Upper lobe of left lung (tissue), 6 donors: ENCODE results near the gene IPO11. TPM values are rescaled to one million over a fixed set of nuclear protein-coding genes. Genes with fewer than 3 reads are reported as not detected.

ENCODE experiments used
- ATAC-seq, 2 donors: fragments of 200-7000 bp; cut with Tn5 transposase; one replicate each; pipeline ENCODE4 v1.9.1; 2022; ENCODE audit warnings: mild to moderate bottlenecking in 2 of 2, moderate library complexity in 2 of 2; ENCODE audit not compliant: low FRiP score in 2 of 2
- DNase-seq, 2 donors: peaks; one replicate each; pipeline ENCODE4 v3.0.0-alpha.2; 2019 to 2020
- H3K27ac ChIP-seq, 4 donors: fragments of 200-600 bp; sonication (generic); one replicate each; pipeline ENCODE4 v1.5.1; 2016 to 2019
- H3K27me3 ChIP-seq, 4 donors: fragments of 200-600 bp; sonication (generic); one replicate each; pipeline ENCODE4 v1.5.1; 2017 to 2019
- H3K36me3 ChIP-seq, 4 donors: fragments of 200-600 bp; sonication (generic); one replicate each; pipeline ENCODE4 v1.5.1; 2016 to 2019
- H3K4me1 ChIP-seq, 4 donors: fragments of 200-600 bp; sonication (generic); one replicate each; pipeline ENCODE4 v1.5.1; 2018 to 2019
- H3K4me3 ChIP-seq, 4 donors: fragments of 200-600 bp; sonication (generic); one replicate each; pipeline ENCODE4 v1.5.1; 2017 to 2019; ENCODE audit warnings: mild to moderate bottlenecking in 2 of 4, moderate library complexity in 1 of 4
- H3K9me3 ChIP-seq, 4 donors: fragments of 200-600 bp; sonication (generic); one replicate each; pipeline ENCODE4 v1.5.1; 2018 to 2019
- EP300 ChIP-seq, 4 donors: sonication (generic); formaldehyde crosslinking; IDR thresholded peaks; one replicate each; pipeline ENCODE4 v1.5.1; 2017; ENCODE audit warnings: antibody characterized with exemption in 4 of 4, control low read depth in 2 of 4
- POLR2A ChIP-seq, 4 donors: fragments of 450-650 bp; IDR thresholded peaks; one replicate each; pipeline ENCODE4 v1.5.1; 2016 to 2017; ENCODE audit warnings: antibody characterized with exemption in 4 of 4, mild to moderate bottlenecking in 2 of 4
- POLR2AphosphoS5 ChIP-seq, 2 donors: sonication (generic); formaldehyde crosslinking; IDR thresholded peaks; one replicate each; pipeline ENCODE4 v1.5.1; 2017; ENCODE audit warnings: antibody characterized with exemption in 2 of 2
- WGBS, 2 donors: methylation state at CpG; one replicate each; pipeline ENCODE4 v1.1.5; 2017 to 2018; 5-methylcytosine and 5-hydroxymethylcytosine counted together
- total RNA-seq, 6 donors: library from RNA; depleted of rRNA in 4 of 6; stranded (reverse); fragments of >200 nt in 4 of 6; gene quantifications; one replicate each; pipeline versions ENCODE4 v1.1.0 to v1.2.1, GENCODE V29; 2016 to 2021
- TF ChIP-seq, protein P1 (sequence below), 6 experiments: fragments of 450-650 bp in 4 of 6; fragments of 200-600 bp in 2 of 6; sonication (generic) in 2 of 6; IDR thresholded peaks; one replicate each; pipeline ENCODE4 v1.5.1; 2016 to 2019; ENCODE audit warnings: antibody characterized with exemption in 6 of 6
- donor health status: DM: no; HTN: no; CAD: no; lungs with moderate emphysema.
- donor health status: DM: no; HTN: yes; CAD: no; lungs with severe emphysema.

The IPO11 gene
- total RNA-seq, 6 donors from 2014 or later, result 12.2 to 40.4 (median 18.8) TPM

- no peak for ATAC-seq
- peaks cover 16 to 85% (median 35%) of the 10 kb centered on the region in 4 donors for H3K36me3 ChIP-seq
- H3K27me3 ChIP-seq, result no peaks in the 10 kb centered on the region
- no peak overlapping the region for H3K27ac ChIP-seq
- no peak for TF ChIP-seq EP300 (IDR thresholded peaks at IDR 0.05)
- no peak for TF ChIP-seq POLR2AphosphoS5 (IDR thresholded peaks at IDR 0.05)
- no peak for TF ChIP-seq POLR2A (IDR thresholded peaks at IDR 0.05)
- TF ChIP-seq, protein P1, sequence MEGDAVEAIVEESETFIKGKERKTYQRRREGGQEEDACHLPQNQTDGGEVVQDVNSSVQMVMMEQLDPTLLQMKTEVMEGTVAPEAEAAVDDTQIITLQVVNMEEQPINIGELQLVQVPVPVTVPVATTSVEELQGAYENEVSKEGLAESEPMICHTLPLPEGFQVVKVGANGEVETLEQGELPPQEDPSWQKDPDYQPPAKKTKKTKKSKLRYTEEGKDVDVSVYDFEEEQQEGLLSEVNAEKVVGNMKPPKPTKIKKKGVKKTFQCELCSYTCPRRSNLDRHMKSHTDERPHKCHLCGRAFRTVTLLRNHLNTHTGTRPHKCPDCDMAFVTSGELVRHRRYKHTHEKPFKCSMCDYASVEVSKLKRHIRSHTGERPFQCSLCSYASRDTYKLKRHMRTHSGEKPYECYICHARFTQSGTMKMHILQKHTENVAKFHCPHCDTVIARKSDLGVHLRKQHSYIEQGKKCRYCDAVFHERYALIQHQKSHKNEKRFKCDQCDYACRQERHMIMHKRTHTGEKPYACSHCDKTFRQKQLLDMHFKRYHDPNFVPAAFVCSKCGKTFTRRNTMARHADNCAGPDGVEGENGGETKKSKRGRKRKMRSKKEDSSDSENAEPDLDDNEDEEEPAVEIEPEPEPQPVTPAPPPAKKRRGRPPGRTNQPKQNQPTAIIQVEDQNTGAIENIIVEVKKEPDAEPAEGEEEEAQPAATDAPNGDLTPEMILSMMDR (IDR thresholded peaks at IDR 0.05), result no peak
- no peaks in the 10 kb centered on the region for H3K9me3 ChIP-seq
- no peaks in the 10 kb centered on the region for H3K4me1 ChIP-seq
- no peak for DNase-seq
- WGBS, 2 donors, result 93 to 98% methylated on average over 2 of the region's 2 CpGs
- no peak overlapping the region for H3K4me3 ChIP-seq
Observed at GRCh38 chr5:62385816-62386400, 26.7 kb upstream of the IPO11 start.

- H3K9me3 ChIP-seq, result no peaks in the 10 kb centered on the region
- no peak overlapping the region for H3K27ac ChIP-seq
- H3K36me3 ChIP-seq, result peaks cover 9 to 84% (median 30%) of the 10 kb centered on the region in 4 donors
- no peaks in the 10 kb centered on the region for H3K4me1 ChIP-seq
- no peaks in the 10 kb centered on the region for H3K27me3 ChIP-seq
- DNase-seq (no peak), ATAC-seq (no peak)
- TF ChIP-seq POLR2AphosphoS5 (IDR thresholded peaks at IDR 0.05) (no peak), POLR2A (IDR thresholded peaks at IDR 0.05) (no peak), EP300 (IDR thresholded peaks at IDR 0.05) (no peak)
- TF ChIP-seq, protein P1 (IDR thresholded peaks at IDR 0.05), result no peak
- no peak overlapping the region for H3K4me3 ChIP-seq
Observed at GRCh38 chr5:62386824-62387223, 25.7 kb upstream of the IPO11 start.

DNA sequence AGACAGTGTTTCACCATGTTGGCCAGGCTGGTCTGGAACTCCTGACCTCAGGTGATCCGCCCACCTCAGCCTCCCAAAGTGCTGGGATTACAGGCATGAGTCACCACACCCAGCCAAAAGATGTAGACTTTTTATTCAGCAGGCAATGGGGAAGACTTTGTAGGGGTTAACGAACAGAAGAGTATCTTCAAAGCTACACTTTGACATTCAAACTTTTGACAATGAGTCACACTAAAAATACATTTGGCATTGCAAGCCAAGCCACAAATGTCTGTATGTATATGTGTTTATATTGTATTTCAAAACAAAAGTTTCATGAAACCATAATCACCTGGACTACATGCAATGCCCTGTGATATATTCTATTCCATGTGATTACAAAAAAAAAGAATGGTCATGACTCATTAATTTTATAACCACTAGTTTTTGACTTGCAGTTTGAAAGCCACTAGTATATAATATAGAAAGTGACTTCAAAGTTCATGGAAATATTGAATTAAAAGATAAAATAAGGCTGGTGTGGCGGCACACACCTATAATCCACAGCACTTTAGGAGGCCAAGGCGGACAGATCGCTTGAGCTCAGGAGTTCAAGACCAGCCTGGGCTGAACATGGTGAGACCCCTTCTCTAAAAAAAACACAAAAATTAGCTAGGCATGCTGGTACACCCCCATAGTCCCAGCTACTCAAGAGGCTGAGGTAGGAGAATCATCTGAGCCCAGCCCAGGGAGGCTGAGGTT, 17.2 kb upstream of the IPO11 start:
- no peaks in the 10 kb centered on the region for H3K4me1 ChIP-seq
- no peak overlapping the region for H3K27ac ChIP-seq
- no peak for TF ChIP-seq EP300 (IDR thresholded peaks at IDR 0.05)
- TF ChIP-seq POLR2AphosphoS5 (IDR thresholded peaks at IDR 0.05), result no peak
- no peak for TF ChIP-seq POLR2A (IDR thresholded peaks at IDR 0.05)
- TF ChIP-seq, protein P1 (IDR thresholded peaks at IDR 0.05), result no peak
- no peaks in the 10 kb centered on the region for H3K27me3 ChIP-seq
- WGBS, 2 donors, result 81 to 100% methylated on average over 4 to 5 of the region's 5 CpGs
- no peaks in the 10 kb centered on the region for H3K9me3 ChIP-seq
- DNase-seq (no peak), ATAC-seq (no peak)
- no peak overlapping the region for H3K4me3 ChIP-seq
- H3K36me3 ChIP-seq, result peaks cover 12 to 94% (median 38%) of the 10 kb centered on the region in 4 donors

DNA sequence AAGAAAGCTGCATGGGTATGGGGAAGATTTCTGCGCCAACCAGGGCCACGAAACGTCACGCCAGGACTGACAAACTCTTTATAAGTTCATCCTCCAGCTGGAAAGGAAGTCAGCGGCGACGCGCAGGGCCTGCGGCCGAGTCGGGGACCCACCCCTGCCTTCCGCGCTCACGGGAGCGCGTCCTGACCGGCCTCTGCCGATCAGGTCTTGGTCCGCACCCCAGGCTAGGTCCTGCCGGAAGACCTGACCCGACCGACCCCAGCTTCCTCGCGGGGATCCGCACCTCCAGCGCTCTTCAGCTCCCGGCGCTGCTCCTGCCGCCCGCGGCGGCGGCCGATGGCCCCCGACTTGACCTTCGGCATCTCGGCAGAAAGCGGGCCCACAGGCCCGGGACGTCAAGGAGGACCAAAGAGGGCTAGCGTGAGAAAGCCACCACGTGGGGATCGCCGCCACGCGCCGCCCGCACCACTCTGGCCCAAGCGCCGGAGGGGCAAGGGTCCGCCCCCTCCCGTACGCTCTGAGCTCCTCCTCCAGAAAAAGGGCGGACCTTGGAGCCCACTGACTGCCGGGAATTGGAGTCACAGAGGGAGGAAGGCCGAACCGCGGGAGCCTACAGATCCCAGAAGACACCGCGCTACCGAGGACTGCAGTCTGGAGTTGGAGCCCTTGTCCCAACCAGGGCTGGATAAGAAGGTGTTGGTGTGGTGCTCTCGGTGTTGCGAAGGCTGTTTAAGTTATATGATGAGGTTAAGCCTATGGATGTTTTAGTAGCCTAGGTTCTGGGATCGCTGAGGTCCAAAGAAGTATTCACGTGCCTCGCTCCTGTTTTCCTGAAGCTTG, 8.9 kb upstream of the IPO11 start, which contains the start of gene DIMT1:
DIMT1 (minus strand) TSS at position 495 of the 840 bp plus-strand sequence; CDS start at position 362, 133 bp downstream.
- Histone ChIP-seq H3K36me3 (peaks cover 0 to 23% (median 12%) of the 10 kb centered on the region in 4 donors), H3K27ac (peak within 1 kb of the TSS; percentile 88 to 94 (median 92)), H3K4me1 (peaks cover 9 to 12% (median 10%) of the 10 kb centered on the region in 4 donors), H3K27me3 (no peaks in the 10 kb centered on the region), H3K4me3 (peak within 1 kb of the TSS; percentile 60 to 94 (median 83)), H3K9me3 (no peaks in the 10 kb centered on the region)
- ATAC-seq, result peak; percentile 100
- 0 to 1% methylated on average over 14 to 25 of the region's 66 CpGs for WGBS, 2 donors
- DNase-seq, result peak; percentile 96 to 99
- TF ChIP-seq EP300 (IDR thresholded peaks at IDR 0.05) (peak in 1 of 4 donors; percentile 3), POLR2AphosphoS5 (IDR thresholded peaks at IDR 0.05) (peak; percentile 78 to 87), POLR2A (IDR thresholded peaks at IDR 0.05) (peak in 2 of 4 donors; percentile 72 to 83)
- TF ChIP-seq, protein P1 (IDR thresholded peaks at IDR 0.05), result no peak
